BE2C (cell line): ENCODE data around the gene SLC4A7.
"Not testable (repeated sequence)": the region's sequence is repeated elsewhere in the genome, so short reads cannot be mapped to it uniquely, and the experiment has no call there.

Experiments used
- DNase-seq: peaks from one replicate; pipeline ENCODE4 v3.0.0-alpha.2; 2020
- H3K27me3 ChIP-seq: fragments of 250-450 bp; sonication (Bioruptor Pico); 2 replicates; pipeline ENCODE4 v1.5.1; 2020; ENCODE audit warnings: mild to moderate bottlenecking
- H3K36me3 ChIP-seq: fragments of 250-450 bp; sonication (Bioruptor Pico); 2 replicates; pipeline ENCODE4 v1.5.1; 2020; ENCODE audit warnings: mild to moderate bottlenecking
- H3K4me1 ChIP-seq: fragments of 250-450 bp; sonication (Bioruptor Pico); 2 replicates; pipeline ENCODE4 v1.5.1; 2020
- H3K4me3 ChIP-seq: 2 replicates; pipeline ENCODE4 v1.5.1; 2011; ENCODE audit warnings: low read depth, low read length
- H3K9me3 ChIP-seq: fragments of 250-450 bp; sonication (Bioruptor Pico); 2 replicates; pipeline ENCODE4 v1.5.1; 2020
- CTCF ChIP-seq: IDR thresholded peaks from 2 replicates; pipeline ENCODE4 v1.5.1; 2012; ENCODE audit warnings: mild to moderate bottlenecking, low read depth, low read length

The SLC4A7 gene

GRCh38 chr3:27452368-27453090 is 31.7 kb downstream of the SLC4A7 start:
- no peak for DNase-seq
- TF ChIP-seq CTCF: no peak
- H3K4me1 ChIP-seq: no peaks in the 10 kb centered on the region
- H3K27me3 ChIP-seq: no peaks in the 10 kb centered on the region
- H3K36me3 ChIP-seq: no peaks in the 10 kb centered on the region
- no peaks in the 10 kb centered on the region for H3K9me3 ChIP-seq
- H3K4me3 ChIP-seq: no peak overlapping the region

- no peak for TF ChIP-seq CTCF
- Histone ChIP-seq H3K36me3 (no peaks in the 10 kb centered on the region), H3K4me1 (no peaks in the 10 kb centered on the region), H3K4me3 (no peak overlapping the region), H3K27me3 (no peaks in the 10 kb centered on the region), H3K9me3 (no peaks in the 10 kb centered on the region)
- no peak for DNase-seq
These were observed 32.3 kb downstream of the SLC4A7 start for GRCh38 chr3:27451842-27452241.

GRCh38 chr3:27451251-27451650 is 32.9 kb downstream of the SLC4A7 start:
- DNase-seq: no peak
- H3K9me3 ChIP-seq: no peaks in the 10 kb centered on the region
- H3K4me3 ChIP-seq: no peak overlapping the region
- no peak for TF ChIP-seq CTCF
- no peaks in the 10 kb centered on the region for H3K4me1 ChIP-seq
- no peaks in the 10 kb centered on the region for H3K36me3 ChIP-seq
- no peaks in the 10 kb centered on the region for H3K27me3 ChIP-seq

GRCh38 chr3:27449530-27450150 is 34.5 kb downstream of the SLC4A7 start:
- Histone ChIP-seq H3K27me3 (no peaks in the 10 kb centered on the region), H3K9me3 (no peaks in the 10 kb centered on the region), H3K36me3 (no peaks in the 10 kb centered on the region), H3K4me1 (no peaks in the 10 kb centered on the region), H3K4me3 (no peak overlapping the region)
- no peak for DNase-seq
- no peak for TF ChIP-seq CTCF

GRCh38 chr3:27442995-27443394 is 41.2 kb downstream of the SLC4A7 start:
- H3K27me3 ChIP-seq, H3K4me3 ChIP-seq, H3K4me1 ChIP-seq, DNase-seq, H3K9me3 ChIP-seq, H3K36me3 ChIP-seq: not testable (repeated sequence)

GRCh38 chr3:27438352-27438751 is 45.8 kb downstream of the SLC4A7 start:
- H3K4me3 ChIP-seq, H3K9me3 ChIP-seq, H3K27me3 ChIP-seq, H3K36me3 ChIP-seq, H3K4me1 ChIP-seq, DNase-seq: not testable (repeated sequence)

- Histone ChIP-seq H3K27me3 (no peaks in the 10 kb centered on the region), H3K4me3 (no peak overlapping the region), H3K4me1 (no peaks in the 10 kb centered on the region), H3K36me3 (no peaks in the 10 kb centered on the region), H3K9me3 (no peaks in the 10 kb centered on the region)
- no peak for DNase-seq
- TF ChIP-seq CTCF: no peak
These were observed 53.1 kb downstream of the SLC4A7 start for GRCh38 chr3:27431116-27431515.
